NOMO-1 (cell line): ENCODE results near the gene ERO1B.
A peak's percentile ranks its signal among the peaks of the same experiment; 100 is the strongest.

Experiments
- DNase-seq, 2 experiments: peaks; one replicate each; lab custom pipeline; 2025; ENCODE audit not compliant: unreplicated experiment in 2 of 2; lab: John Stamatoyannopoulos, UW

The ERO1B gene

DNA sequence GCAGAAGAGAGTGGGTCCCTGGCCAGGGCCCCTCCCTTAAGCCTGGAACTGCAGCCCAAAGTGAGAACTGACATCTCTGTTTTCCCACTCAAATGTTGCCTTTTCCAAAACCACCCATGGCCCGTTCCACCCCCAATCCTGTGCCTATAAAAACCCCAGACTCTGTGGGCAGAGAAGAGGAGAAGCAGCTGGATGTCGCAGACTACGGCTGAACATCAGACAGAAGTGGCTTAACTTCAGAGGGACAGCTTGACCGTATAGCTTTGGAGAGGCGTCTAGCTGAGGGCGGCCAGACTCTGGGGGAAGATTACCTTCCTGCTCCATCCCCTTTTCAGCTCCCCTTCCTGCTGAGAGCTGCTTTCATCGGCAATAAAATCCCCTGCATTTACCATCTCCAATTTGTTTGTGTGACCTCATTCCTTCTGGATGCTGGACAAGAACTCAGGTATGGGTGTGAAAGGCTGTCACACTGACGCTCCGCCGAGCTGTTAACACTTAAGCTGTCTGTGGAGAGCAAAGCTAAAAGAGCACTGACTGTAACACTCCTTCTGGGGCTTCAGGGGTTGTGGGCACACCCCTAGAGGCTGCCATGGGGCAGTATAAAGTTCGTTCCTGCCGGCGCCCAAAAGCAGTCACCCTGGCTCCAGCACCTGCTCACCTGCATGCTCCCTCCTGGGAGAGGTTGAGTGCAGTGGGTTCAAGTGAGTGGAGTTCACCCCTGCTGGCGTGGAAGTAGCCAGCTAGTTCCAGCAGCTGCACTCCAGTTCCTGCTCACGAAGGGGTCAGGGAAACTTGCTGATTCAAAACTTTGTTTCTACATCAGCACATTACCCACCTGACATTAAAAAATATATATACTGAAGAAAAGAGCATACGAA lies 19.6 kb upstream of the ERO1B start:
- DNase-seq: no peak

DNA sequence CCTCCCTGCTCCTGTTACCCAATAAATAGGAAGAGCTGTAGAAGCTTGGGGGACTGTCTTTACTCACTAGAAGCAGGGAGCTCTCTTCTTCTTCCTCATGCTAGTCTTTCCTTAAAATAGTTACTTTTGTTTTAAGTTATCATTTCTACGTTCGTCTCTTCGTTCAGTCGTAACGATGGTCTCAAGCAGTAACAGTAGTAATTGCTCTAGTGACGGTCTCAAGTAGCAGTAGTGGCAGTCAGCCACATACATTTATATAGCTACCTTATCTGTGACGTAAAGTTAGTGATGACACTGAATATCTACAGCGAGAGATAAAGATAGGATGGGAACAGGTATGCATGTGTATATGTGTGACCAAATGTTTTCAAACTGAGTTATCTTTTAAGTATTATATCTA lies 15.4 kb upstream of the ERO1B start:
- no peak for DNase-seq

DNA sequence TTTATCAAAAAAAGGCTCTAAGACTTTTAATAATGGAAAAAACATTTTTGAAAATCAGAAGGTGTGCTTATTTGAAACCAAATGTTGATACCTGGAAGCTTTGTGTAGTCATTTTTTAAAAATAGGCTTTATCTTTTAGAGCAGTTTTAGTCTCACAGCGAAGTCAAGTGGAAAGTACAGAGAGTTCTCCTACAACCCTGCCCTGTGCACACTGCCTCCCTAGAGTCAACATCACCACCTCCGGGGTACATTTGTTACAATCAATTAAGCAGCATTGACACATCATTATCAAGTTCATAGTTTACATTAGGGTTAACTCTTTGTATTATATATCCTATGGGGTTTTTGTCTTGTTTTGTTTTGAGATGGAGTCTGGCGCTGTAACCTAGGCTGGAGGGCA lies 10.7 kb upstream of the ERO1B start:
- no peak for DNase-seq

DNA sequence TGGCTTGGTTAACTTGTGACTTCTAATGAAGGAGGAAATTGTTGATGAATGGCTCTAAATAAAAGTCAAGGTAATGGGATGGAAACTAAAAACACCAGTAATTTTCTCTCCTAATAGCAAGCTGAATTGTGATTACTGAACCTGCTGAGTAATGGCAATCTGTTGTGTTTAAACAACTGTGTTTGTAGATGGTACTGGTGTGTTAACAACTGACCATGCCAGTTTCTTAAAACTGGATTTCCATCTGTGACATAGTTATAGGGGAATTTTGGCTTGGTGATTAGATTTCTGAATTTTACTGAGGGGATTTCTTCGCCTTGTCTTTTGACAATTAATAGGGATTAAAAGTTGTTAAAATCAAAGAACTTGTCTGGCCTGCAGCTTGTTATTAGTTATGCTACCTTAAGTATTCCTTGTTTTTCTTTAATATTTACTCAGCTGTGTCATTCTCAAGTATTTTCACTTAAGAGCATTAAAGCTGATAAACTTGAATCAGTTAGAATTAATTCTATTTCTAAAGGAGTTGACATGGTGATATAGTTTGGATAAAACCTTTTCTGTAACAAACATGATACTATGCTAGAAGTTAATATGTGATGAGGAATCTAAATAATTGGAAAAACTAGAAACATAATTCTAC lies 7.9 kb upstream of the ERO1B start:
- no peak for DNase-seq

DNA sequence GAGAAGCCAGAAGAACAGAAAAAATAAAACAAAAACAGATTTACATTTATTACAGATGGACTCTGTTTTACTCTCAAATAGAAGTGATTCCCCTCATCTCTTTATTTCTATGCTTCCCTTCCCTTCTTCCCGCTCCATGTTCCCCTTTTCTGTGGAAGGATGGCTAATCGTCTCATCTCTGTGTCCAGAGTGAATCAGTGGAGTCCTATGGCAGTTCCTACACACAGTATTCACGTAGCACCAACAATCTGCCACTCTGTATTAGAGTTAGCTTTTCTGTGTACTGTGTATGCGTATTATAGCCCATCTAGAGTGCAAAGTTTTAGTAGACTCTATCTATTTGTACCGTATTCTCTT lies 6.8 kb upstream of the ERO1B start:
- no peak for DNase-seq

DNA sequence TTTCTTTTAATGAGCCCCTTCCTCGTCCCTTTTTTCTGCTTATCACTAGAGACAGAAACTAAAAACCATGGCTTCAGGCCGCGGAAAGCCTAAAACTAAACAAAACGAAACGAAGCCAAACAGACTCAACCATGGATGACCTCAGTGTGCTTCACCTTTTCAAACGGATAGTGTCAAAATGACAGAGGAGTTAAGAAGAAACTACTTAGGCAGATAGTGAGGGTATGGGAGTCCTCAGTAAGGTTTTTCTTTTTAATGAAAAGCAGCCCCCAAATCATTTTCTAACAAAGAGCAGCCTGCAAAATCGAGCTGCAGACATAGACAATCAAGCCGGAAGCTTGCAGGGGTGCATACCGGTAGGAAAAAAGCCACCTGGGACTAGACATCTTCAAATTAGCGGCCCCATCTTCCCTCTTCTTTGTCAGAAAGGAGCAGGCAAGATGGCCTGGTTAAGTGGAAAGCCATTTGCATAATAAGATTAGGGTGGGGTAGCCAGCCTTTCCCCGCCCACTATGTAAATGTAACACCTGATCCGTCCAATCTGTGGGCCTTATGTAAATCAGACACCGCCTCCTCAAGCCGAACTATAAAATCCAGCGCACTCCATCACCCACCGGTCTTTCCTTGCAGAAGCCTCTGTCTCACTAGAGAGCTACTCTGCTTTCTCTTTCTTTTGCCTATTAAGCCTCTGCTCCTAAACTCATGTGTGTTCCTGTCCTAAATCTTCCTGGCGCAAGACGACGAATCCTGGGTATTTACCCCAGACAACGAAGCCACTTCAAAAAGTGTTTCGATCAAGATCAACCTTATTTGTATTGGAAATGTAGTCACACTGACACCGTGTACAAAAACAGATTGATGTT lies 6.2 kb upstream of the ERO1B start:
- DNase-seq: no peak

DNA sequence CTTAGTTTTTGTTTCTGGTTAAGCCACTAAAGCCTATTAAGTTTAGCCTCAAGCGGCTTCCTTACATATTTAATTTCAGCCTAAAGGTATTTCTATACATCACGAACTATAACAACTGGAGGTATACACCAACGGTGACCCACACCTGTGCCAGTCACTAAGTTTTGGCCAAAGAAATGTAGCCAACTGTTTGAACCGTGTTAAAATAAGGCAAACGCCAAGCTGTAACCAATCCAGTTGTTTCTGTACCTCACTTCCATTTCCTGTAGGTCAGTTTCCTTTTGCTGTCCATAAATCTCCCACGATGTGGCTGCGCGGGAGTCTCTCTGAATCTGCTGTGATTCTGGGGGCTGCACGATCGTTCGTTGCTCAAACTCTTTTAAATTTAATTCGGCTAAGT lies 5.6 kb upstream of the ERO1B start:
- no peak for DNase-seq

DNA sequence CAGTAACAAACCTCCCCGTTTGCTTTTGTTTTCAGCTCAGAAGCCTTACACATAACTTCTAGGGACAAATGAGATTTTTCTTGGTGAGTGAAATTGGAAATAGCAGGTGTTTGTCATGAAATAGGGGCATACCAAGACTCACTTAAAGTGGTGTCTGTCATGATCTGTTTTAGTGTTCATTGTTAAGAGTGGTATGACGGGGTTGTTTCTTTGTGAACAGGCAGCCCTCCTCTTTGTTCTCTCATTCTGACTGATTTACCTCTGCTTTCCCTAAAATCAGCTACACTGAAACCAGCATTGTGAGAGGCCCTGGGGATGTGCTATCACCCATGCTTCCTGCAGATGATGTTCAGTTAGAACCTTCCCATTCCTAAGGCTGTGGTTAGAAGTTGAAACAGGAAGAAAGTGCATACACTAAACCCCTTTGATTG lies 2.5 kb upstream of the ERO1B start:
- DNase-seq: peak; percentile 8 to 69

DNA sequence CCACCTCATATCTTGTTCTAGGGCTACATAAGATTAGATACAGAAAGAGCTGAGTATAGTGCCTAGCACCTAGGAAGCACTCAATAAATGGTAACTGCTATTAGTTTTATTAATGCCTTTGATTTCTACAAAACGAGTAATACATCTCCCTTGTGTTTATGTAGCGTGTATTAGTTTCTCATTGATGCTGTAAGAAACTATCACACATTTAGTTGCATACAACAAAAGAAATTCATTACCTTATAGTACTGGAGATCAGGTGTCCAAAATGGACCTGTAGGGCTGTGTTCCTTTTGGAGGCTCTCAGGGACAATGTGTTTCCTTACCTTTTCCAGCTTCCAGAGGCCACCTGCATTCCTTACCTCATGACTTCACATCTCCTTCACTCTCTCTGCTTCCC lies 961 bp upstream of the ERO1B start:
- DNase-seq: no peak

DNA sequence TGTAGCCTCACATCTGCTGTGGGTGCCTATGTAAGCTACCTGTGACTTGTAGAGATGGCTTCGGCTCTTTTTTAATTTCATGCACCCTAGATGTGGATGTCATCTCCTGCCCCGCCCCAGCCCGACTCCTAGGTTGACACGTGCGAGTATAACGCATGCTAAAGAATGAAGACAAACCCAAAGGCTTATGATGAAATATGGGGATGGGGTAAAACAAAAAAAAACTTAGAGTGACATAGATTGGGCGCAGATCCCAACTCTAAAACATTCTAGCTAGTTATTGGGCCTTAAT lies 613 bp upstream of the ERO1B start:
- no peak for DNase-seq

DNA sequence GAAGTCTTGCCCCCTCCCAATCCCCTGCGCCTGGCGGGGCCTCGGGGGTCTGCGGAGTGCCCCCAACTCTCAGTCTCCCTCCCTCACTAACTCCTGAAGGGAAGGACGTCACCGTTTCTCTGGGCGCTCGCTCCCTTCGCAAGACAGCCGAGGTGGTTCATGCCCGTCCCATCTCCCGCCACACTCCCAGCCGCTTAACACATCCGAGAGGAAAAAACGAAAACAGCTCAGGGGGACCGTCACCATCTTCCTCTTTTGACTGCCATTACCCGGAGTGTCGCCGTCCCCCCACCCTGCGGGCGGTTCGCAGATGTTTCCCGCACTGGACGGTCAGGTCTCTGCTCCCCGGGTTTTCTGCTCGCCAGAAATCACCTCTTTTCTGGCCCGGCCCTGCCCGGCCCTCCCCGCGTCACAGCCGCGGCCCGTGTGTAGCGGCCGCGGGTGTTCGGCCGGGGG lies 532 bp downstream of the ERO1B start:
- peak; percentile 32 to 41 for DNase-seq

DNA sequence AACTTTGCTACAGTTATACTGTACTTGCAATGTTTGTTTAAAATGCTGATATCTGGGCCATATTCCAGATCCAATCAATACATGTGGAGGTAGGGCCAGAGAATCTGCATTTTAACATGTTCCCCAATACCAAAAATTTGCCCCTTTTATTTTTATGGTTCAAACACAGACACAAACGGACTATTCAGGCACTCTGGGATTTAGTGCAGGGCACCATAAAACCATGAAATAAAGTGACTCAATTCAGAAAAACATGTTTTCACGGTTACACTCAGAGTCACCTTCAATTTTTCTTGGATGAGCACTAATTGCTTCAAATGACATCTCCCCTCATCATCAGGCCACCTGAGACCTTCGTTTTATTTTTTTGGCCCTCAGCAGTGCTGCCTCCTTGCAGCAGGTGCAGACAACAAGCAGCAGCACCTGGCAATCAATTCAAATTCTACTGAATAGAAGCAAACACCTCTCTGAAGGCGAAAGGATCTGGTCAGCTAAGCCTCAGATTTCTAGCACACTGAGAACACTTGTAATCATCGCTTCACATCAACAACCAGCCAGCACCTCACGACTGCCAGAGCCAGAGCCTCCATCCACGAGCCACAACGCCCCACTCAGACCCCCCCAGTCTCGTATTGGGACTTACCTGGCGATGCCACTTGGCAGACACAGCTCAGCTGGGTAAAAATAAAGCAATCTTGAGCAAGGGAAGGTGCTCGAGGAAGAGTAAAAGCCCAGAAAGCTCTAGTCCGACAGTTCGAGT lies 1.1 kb downstream of the ERO1B start:
- no peak for DNase-seq

DNA sequence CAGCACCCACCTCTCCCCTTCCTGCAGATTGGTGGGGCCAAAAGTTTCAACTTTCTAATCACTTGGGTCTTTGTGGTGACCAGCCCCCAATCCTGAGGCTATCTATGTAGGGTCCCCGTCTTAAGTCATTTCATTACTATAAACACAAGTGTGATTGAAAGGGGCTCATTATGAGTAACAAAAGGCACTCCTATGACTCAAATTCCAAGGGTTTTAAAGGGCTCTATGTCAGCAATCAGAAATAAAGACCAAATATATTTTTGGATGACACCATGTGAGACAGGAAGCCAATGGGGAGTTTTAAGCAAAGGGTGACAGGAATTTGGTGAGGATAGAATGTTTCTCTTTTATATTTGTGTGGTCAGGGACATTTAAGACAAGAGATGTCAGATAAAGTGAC lies 6.2 kb downstream of the ERO1B start:
- DNase-seq: no peak

DNA sequence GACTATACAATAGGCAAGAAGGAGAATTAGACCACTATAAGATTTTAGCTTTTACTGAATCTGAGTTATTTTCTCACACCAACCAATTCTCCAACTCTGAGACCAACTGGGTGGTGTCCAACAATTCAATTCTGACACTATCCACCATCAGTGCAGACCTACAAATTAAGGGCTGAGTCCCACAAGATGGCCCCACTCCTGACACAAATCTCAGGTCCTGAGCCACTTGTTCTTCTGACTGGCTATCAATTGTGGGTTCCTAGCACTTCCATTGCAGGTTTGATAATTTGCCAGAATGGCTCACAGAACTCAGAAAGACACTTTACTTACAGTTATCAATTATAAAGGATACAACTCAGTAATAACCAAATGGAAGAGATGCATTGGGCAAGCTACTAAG lies 6.7 kb downstream of the ERO1B start:
- no peak for DNase-seq

DNA sequence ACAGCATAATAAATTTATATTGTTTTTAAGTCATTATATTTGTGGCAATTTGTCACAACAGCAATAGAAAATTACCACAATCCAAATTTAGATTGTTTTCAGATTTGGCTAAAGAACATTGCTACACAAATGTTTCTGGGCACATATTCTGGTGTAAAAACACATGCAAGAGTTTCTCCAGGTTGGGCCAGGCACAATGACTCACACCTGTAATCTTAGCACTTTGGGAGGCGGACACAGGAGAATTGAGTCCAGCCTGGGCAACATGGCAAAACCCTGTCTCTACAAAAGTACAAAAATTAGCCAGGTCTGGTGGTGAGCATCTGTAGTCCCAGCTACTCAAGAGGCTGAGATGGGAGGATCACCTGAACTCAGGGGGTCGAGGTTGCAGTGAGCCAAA lies 8.4 kb downstream of the ERO1B start:
- no peak for DNase-seq

DNA sequence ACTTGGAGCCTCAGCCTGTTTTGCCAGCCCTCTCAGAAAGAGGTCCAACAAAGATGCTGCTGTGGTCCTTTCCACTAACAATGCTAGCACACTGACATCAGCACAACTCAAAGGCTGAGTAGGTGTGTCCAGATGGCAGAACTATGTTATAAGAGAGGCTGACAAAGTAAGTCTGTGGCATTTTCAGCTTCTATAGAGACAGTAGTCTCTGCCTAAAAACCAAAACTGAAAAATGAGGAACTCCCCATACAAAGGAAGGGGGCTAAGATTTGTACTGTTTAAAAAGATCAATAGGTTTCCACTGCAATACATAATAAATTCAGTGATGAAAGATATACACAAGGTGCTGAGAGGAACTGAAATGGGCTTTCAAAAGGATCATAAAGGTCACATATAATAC lies 12.3 kb downstream of the ERO1B start:
- no peak for DNase-seq

DNA sequence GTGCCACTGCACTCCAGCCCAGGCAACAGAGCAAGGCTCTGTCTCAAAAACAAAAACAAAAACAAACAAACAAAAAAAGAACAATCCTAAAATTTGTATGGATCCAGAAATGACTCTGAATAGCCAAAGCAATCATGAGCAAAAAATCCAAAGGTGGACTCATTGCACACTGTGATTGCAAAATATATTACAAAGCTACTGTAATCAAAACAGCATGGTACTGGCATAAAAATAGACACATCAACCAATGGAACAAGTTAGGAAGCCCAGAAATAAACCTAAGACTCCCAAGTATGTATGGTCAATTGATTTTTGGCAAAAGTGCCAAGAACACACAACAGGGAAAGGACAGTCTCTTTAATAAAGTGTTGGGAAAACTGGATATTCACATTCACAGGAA lies 19.9 kb downstream of the ERO1B start:
- no peak for DNase-seq

DNA sequence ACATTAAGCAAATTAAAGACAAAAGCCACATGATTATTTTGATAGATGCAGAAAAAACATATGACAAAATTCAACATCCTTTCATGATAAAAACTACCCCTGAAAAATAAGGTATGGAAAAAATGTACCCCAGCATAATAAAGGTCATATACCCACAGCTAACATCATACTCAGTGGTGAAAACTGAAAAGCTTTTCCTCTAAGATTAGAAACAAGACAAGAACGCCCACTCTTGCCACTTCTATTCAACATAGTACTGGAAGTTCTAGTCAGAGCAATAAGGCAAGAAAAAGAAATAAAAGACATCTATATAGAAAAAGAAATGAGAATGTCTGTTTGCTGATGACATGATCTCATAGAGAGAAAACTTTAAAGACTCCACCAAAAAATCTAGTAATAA lies 20.7 kb downstream of the ERO1B start:
- no peak for DNase-seq

DNA sequence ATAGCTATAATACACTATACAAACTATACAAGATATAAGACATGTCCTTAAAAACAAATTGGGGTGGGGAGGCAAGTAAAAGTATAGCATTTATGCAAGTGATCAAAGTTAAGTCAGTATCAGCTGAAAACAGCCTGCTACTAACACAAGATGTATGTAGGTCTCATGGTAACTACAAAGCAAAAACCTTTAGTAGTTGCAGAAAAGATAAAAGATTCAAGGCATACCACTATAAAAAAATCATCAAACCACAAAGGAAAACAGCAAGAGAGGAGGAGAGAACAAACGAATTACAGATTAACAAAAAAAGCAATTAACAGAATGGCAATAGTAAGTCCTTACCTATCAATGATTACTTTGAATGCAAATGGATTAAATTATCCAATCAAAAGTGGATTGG lies 22.7 kb downstream of the ERO1B start:
- DNase-seq: no peak

DNA sequence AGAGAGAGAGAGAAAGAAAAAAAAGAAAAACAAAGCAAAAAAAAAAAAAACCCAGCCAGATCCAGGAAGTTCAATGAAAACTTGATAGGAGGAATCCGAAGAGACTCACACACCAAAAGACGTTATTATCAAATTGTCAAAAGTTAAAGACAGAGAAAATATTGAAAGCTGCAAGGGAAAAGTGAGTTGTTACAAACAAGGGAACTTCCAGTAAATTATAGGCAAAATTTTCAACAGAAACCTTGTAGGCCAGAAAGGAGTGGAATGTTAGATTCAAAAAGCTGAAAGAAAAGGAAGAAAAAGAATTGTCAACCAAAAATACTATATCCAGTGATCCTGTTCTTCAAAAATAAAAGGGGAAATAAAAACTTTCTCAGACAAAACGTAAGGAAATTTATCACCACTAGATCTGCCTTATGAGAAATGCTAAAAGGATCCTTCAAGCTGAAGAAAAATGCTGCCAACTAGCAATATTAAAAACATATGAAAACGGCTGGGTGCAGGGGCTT lies 23.6 kb downstream of the ERO1B start:
- no peak for DNase-seq

DNA sequence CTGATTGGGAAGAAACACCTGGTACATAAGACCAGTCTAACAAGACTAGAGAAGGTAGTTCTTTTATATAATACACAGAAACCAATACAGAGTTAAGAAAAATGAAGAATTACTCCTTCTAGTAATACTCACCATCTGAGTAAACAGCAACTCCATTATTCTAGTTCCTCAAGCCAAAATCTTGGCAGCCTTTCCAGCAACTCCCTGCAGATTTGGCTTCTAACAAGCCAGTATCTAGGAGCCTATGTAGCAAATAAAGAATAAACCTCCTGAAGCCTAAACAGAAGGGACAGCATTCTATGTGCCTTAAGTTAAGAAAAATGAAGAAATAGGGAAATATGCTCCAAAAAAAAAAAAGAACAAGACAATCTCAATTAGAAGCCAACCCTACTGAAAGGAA lies 24.5 kb downstream of the ERO1B start:
- DNase-seq: no peak
